Fibroblast of gingiva (primary cell): ENCODE measurements around the gene ZNF491.
"Not testable (repeated sequence)": the region's sequence is repeated elsewhere in the genome, so short reads cannot be mapped to it uniquely, and the experiment has no call there.

Source experiments
- DNase-seq: peaks from one replicate; pipeline ENCODE4 v3.0.0-alpha.2; 2011; ENCODE audit warnings: low read depth

ZNF491 gene

GRCh38 chr19:11798391-11799330, at the start of gene ZNF491:
Gene ZNF491 (plus strand): TSS chr19:11798523. CDS start chr19:11805954, 7,431 bp downstream.
- DNase-seq, result peak; percentile 78

- no peak for DNase-seq
These were observed 48.6 kb upstream of the ZNF491 start for GRCh38 chr19:11749751-11750150.

- DNase-seq, result no peak
These were observed 46.0 kb upstream of the ZNF491 start for GRCh38 chr19:11752244-11752736.

- no peak for DNase-seq
These were observed 43.7 kb upstream of the ZNF491 start for GRCh38 chr19:11754663-11755062.

- no peak for DNase-seq
These were observed 41.4 kb upstream of the ZNF491 start for GRCh38 chr19:11756965-11757364.

- DNase-seq, result no peak
These were observed 38.5 kb upstream of the ZNF491 start for GRCh38 chr19:11759805-11760204.

- DNase-seq, result no peak
These were observed 35.2 kb upstream of the ZNF491 start for GRCh38 chr19:11763117-11763516.

GRCh38 chr19:11763611-11764010, 34.7 kb upstream of the ZNF491 start:
- no peak for DNase-seq

- DNase-seq, result peak; percentile 95
These were observed 31.4 kb upstream of the ZNF491 start, which contains the start of gene ZNF441 for GRCh38 chr19:11766597-11767591. Gene ZNF441 (plus strand): TSS chr19:11767000. CDS start chr19:11767194, 194 bp downstream.

- DNase-seq, result peak; percentile 29
These were observed 30.6 kb upstream of the ZNF491 start for GRCh38 chr19:11767633-11768133.

- no peak for DNase-seq
These were observed 28.3 kb upstream of the ZNF491 start for GRCh38 chr19:11769995-11770394.

GRCh38 chr19:11771520-11771919, 26.8 kb upstream of the ZNF491 start:
- DNase-seq, result not testable (repeated sequence)

GRCh38 chr19:11776669-11777068, 21.7 kb upstream of the ZNF491 start:
- DNase-seq, result not testable (repeated sequence)

- DNase-seq, result no peak
These were observed 17.8 kb upstream of the ZNF491 start for GRCh38 chr19:11780431-11781020.

GRCh38 chr19:11781295-11782057, 16.8 kb upstream of the ZNF491 start:
- no peak for DNase-seq

GRCh38 chr19:11783767-11784166, 14.6 kb upstream of the ZNF491 start:
- no peak for DNase-seq

- no peak for DNase-seq
These were observed 14.0 kb upstream of the ZNF491 start for GRCh38 chr19:11784356-11784755.

- DNase-seq, result no peak
These were observed 10.8 kb upstream of the ZNF491 start for GRCh38 chr19:11787536-11787935.

- DNase-seq, result no peak
These were observed 5.4 kb upstream of the ZNF491 start for GRCh38 chr19:11792942-11793341.

GRCh38 chr19:11797491-11797890, 832 bp upstream of the ZNF491 start:
- DNase-seq, result peak; percentile 85
